ENCODE results near the gene NFATC3. TPM values are rescaled to one million over a fixed set of nuclear protein-coding genes. Genes with fewer than 3 reads are reported as not detected.

The NFATC3 gene
- total RNA-seq, 2 donors from 2014 or later, result 27.4 to 30.1 TPM

DNA sequence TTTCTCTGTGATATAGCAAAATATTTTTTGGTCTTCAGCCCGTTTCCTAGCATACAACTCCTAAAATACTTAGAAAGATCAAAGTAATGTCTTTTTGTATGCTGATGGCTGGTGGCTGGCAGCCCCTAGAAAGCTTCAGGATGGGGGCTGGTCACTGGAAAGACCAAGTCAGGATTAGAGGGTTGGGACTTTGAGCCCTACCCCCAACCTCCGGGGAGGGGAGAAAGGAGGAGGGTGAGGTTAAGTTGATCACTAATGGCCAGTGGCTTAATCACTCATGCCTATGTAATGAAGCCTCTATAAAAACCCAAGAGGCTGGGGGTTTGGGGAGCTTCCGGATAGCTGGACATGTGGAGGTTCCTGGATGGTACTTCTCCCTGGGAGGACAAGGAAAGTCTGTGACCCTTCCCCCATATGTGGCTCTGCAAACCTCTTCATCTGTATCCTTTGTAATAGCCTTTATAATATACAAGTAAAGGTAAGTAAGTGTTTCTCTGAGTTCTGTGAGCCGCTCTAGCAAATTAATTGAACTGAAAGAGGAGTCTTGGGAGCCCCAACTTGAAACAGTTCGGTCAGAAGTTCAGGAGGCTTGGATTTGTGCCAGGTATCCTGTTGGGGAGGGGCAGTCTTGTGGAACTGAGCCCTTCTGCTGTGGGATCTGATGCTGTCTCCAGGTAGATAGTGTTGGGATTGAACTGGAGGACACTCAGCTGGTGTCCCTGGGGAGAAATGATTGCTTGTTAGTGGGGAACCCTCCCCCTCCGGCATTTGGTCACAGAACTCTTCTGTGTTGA is 182.6 kb downstream of the NFATC3 start:
- H3K27ac ChIP-seq (ENCODE audit: low read depth, low read length), result no peak overlapping the region
- peak overlapping the region; percentile 78 for H3K4me3 ChIP-seq (ENCODE audit: low read length)
- Mint-ChIP-seq H3K4me1 (peaks cover 37% of the 10 kb centered on the region), H3K27ac (peak overlapping the region; percentile 87), H3K36me3 (ENCODE audit: low read depth) (peaks cover 12% of the 10 kb centered on the region), H3K4me3 (peak overlapping the region; percentile 54), H3K27me3 (ENCODE audit: insufficient read depth) (peaks cover 2% of the 10 kb centered on the region), H3K9me3 (no peaks in the 10 kb centered on the region)
- peak; percentile 80 for DNase-seq
- no peaks in the 10 kb centered on the region for H3K27me3 ChIP-seq (ENCODE audit: control insufficient read depth, insufficient read depth, low read length, poor library complexity, severe bottlenecking)
- TF ChIP-seq, protein P1, sequence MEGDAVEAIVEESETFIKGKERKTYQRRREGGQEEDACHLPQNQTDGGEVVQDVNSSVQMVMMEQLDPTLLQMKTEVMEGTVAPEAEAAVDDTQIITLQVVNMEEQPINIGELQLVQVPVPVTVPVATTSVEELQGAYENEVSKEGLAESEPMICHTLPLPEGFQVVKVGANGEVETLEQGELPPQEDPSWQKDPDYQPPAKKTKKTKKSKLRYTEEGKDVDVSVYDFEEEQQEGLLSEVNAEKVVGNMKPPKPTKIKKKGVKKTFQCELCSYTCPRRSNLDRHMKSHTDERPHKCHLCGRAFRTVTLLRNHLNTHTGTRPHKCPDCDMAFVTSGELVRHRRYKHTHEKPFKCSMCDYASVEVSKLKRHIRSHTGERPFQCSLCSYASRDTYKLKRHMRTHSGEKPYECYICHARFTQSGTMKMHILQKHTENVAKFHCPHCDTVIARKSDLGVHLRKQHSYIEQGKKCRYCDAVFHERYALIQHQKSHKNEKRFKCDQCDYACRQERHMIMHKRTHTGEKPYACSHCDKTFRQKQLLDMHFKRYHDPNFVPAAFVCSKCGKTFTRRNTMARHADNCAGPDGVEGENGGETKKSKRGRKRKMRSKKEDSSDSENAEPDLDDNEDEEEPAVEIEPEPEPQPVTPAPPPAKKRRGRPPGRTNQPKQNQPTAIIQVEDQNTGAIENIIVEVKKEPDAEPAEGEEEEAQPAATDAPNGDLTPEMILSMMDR (conservative IDR thresholded peaks at IDR 0.05), result no peak
- peaks cover 17% of the 10 kb centered on the region for H3K36me3 ChIP-seq (ENCODE audit: control insufficient read depth, insufficient read depth, low read length)
- H3K4me1 ChIP-seq (ENCODE audit: control insufficient read depth, insufficient read depth, low read length), result peaks cover 14% of the 10 kb centered on the region
- H3K9me3 ChIP-seq (ENCODE audit: control insufficient read depth, low read length), result no peaks in the 10 kb centered on the region
- 50 to 70% methylated on average over 3 to 5 of the region's 6 CpGs for WGBS, 2 experiments (ENCODE audit: insufficient coverage in 1 of 2, insufficient read length in 1 of 2)
- peak overlapping the region; percentile 13 for H3K9ac ChIP-seq (ENCODE audit: extremely low read depth, low read length, poor library complexity, severe bottlenecking)

- Histone ChIP-seq H3K9me3 (ENCODE audit: control insufficient read depth, low read length) (no peaks in the 10 kb centered on the region), H3K27ac (ENCODE audit: low read depth, low read length) (no peak overlapping the region), H3K9ac (ENCODE audit: extremely low read depth, low read length, poor library complexity, severe bottlenecking) (no peak overlapping the region), H3K36me3 (ENCODE audit: control insufficient read depth, insufficient read depth, low read length) (peaks cover 35% of the 10 kb centered on the region), H3K4me3 (ENCODE audit: low read length) (no peak overlapping the region), H3K4me1 (ENCODE audit: control insufficient read depth, insufficient read depth, low read length) (peaks cover 18% of the 10 kb centered on the region), H3K27me3 (ENCODE audit: control insufficient read depth, insufficient read depth, low read length, poor library complexity, severe bottlenecking) (no peaks in the 10 kb centered on the region)
- no peaks in the 10 kb centered on the region for H3K27me3 Mint-ChIP-seq (ENCODE audit: insufficient read depth)
- H3K36me3 Mint-ChIP-seq (ENCODE audit: low read depth), result peaks cover 25% of the 10 kb centered on the region
- WGBS, 2 experiments (ENCODE audit: insufficient coverage in 1 of 2, insufficient read length in 1 of 2), result 98 to 100% methylated on average over 2 to 4 of the region's 4 CpGs
- no peak overlapping the region for H3K27ac Mint-ChIP-seq
- no peak for DNase-seq
- no peaks in the 10 kb centered on the region for H3K9me3 Mint-ChIP-seq
- TF ChIP-seq, protein P1 (conservative IDR thresholded peaks at IDR 0.05), result no peak
- no peak overlapping the region for H3K4me3 Mint-ChIP-seq
- H3K4me1 Mint-ChIP-seq, result peaks cover 44% of the 10 kb centered on the region
Measured at GRCh38 chr16:68269793-68270192, 184.6 kb downstream of the NFATC3 start.

DNA sequence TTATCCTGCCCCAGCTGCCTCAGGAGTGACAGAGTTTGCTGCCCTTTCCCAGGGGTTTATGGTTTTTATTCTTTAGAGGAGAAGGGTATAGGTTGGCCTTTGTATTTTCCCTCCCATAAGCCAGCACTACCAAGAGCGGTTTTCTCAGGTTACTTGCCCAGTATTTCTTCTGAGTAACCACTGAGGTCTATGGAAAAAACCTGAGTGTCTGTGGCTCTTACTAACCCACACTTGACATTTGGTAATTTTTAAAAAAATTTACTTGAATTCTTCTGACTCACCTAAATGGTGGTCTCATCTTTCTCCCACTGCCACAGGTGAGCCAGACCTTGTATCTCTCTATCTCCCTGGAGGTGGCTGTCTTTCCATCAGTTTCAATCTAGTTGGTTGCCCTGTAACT is 185.2 kb downstream of the NFATC3 start:
- Histone ChIP-seq H3K9me3 (ENCODE audit: control insufficient read depth, low read length) (no peaks in the 10 kb centered on the region), H3K4me3 (ENCODE audit: low read length) (no peak overlapping the region), H3K36me3 (ENCODE audit: control insufficient read depth, insufficient read depth, low read length) (peaks cover 39% of the 10 kb centered on the region), H3K4me1 (ENCODE audit: control insufficient read depth, insufficient read depth, low read length) (peaks cover 18% of the 10 kb centered on the region), H3K9ac (ENCODE audit: extremely low read depth, low read length, poor library complexity, severe bottlenecking) (no peak overlapping the region), H3K27ac (ENCODE audit: low read depth, low read length) (no peak overlapping the region), H3K27me3 (ENCODE audit: control insufficient read depth, insufficient read depth, low read length, poor library complexity, severe bottlenecking) (no peaks in the 10 kb centered on the region)
- H3K27ac Mint-ChIP-seq, result no peak overlapping the region
- H3K9me3 Mint-ChIP-seq, result no peaks in the 10 kb centered on the region
- DNase-seq, result no peak
- no peak overlapping the region for H3K4me3 Mint-ChIP-seq
- peaks cover 40% of the 10 kb centered on the region for H3K4me1 Mint-ChIP-seq
- WGBS, 2 experiments (ENCODE audit: insufficient coverage in 1 of 2, insufficient read length in 1 of 2), result 60 to 71% methylated on average over 1 of the region's 1 CpG
- H3K27me3 Mint-ChIP-seq (ENCODE audit: insufficient read depth), result no peaks in the 10 kb centered on the region
- peaks cover 27% of the 10 kb centered on the region for H3K36me3 Mint-ChIP-seq (ENCODE audit: low read depth)
- TF ChIP-seq, protein P1 (conservative IDR thresholded peaks at IDR 0.05), result no peak
